Measurements from ENCODE around the gene IQSEC2. TPM values are rescaled to one million over a fixed set of nuclear protein-coding genes. Genes with fewer than 3 reads are reported as not detected.

The IQSEC2 gene
- total and polyA plus RNA-seq, 2 of the 4 experiments (the other 2 are of a cell fraction) = 2.5 to 11.4 TPM

GRCh38 chrX:53236025-53236679, 45.2 kb downstream of the IQSEC2 start:
- ATAC-seq (ENCODE audit: low read depth) (no peak), DNase-seq (no peak)
- Histone ChIP-seq H3K4ac (ENCODE audit: low read depth, low read length) (no peak overlapping the region), H3K9ac (ENCODE audit: low read depth, low read length) (no peak overlapping the region), H3K79me1 (ENCODE audit: low read depth in 1 of 2, low read length in 2 of 2) (no peaks in the 10 kb centered on the region; a peak in 1 of 4 replicates), H3K36me3 (ENCODE audit: control insufficient read depth, insufficient read depth, low read length) (peaks cover 14% of the 10 kb centered on the region; the same call in 1 of the 2 replicates), H2BK5ac (ENCODE audit: low read depth, low read length, poor library complexity, severe bottlenecking) (no peak overlapping the region), H4K5ac (ENCODE audit: low read depth, low read length) (no peak overlapping the region), H2AK5ac (ENCODE audit: low read depth, low read length) (no peak overlapping the region), H3K23ac (ENCODE audit: low read depth, low read length) (no peak overlapping the region), H3K27me3 (ENCODE audit: control insufficient read depth, insufficient read depth, low read length) (peaks cover 23% of the 10 kb centered on the region), H2AK9ac (replicated peaks; ENCODE audit: low read depth, low read length, poor library complexity) (no peak overlapping the region), H2AFZ (replicated peaks; ENCODE audit: low read length, poor library complexity) (no peak overlapping the region), H4K8ac (ENCODE audit: low read depth in 2 of 2, low read length in 2 of 2) (no peak overlapping the region), H3K56ac (ENCODE audit: extremely low read depth, insufficient read depth, low read length) (no peak overlapping the region), H3K18ac (ENCODE audit: low read depth, low read length) (no peak overlapping the region), H3K27ac (ENCODE audit: insufficient read depth, low read length) (no peak overlapping the region), H2BK15ac (ENCODE audit: low read depth, low read length) (no peak overlapping the region), H3K4me3 (ENCODE audit: insufficient read depth, low read depth, low read length) (no peak overlapping the region), H2BK120ac (ENCODE audit: low read depth, low read length) (no peak overlapping the region), H4K91ac (ENCODE audit: insufficient read depth, low read depth, low read length) (no peak overlapping the region), H3K4me1 (ENCODE audit: control insufficient read depth, insufficient read depth, low read length) (no peaks in the 10 kb centered on the region), H2BK20ac (ENCODE audit: low read depth, low read length) (no peak overlapping the region), H3K4me2 (ENCODE audit: low read depth, low read length) (no peak overlapping the region), H3K9me1 (ENCODE audit: insufficient read depth, low read length) (no peaks in the 10 kb centered on the region; the same call in 1 of the 2 replicates), H3K9me3 (ENCODE audit: control insufficient read depth, insufficient read depth, low read length) (no peaks in the 10 kb centered on the region), H3K14ac (replicated peaks; ENCODE audit: low read depth, low read length) (no peak overlapping the region), H4K20me1 (ENCODE audit: insufficient read depth, low read length) (no peaks in the 10 kb centered on the region)
- in situ Hi-C loops (cut with MboI; ENCODE audit: low sequenced_read_pairs) (no loop called here), intact Hi-C loops (cut with micrococcal nuclease) (no loop called here), dilution Hi-C loops (cut with HindIII; ENCODE audit: low sequenced_read_pairs, unreplicated experiment) (no loop called here)
- POLR2A ChIA-PET (ENCODE audit: unreplicated experiment) = no interaction called here
- WGBS, 2 experiments (ENCODE audit: extremely low coverage in 2 of 2, insufficient read length in 1 of 2) = 83% methylated on average over 16 of the region's 20 CpGs; no CpG with 5 or more reads in 1 of the 2 experiments
- CTCF ChIA-PET = interaction anchor here (0.8 kb wide), 1 partner anchor 16 kb away, joined by 4 read pairs; no protein-coding TSS in a partner anchor
- no peak for TF ChIP-seq ELK1 (IDR thresholded peaks at IDR 0.05; ENCODE audit: borderline replicate concordance, low read depth, low read length)
- TF ChIP-seq RAD21 (IDR thresholded peaks at IDR 0.05; ENCODE audit: low read length) = no peak
- TF ChIP-seq MAFK (IDR thresholded peaks at IDR 0.05; ENCODE audit: low read depth, low read length) = no peak
- no TSS peak for BruUV-seq (replicated peaks)
